GM18873 (cell line): ENCODE data around the gene HSD17B12.

ENCODE experiments used
- ATAC-seq: cut with Tn5 transposase; IDR thresholded peaks from one replicate; pipeline ENCODE4 v1.9.1; 2021; ENCODE audit warnings: mild to moderate bottlenecking, moderate library complexity, moderate number of reproducible peaks; ENCODE audit not compliant: unreplicated experiment, low FRiP score

The HSD17B12 gene

GRCh38 chr11:43797337-43797736, 116.8 kb downstream of the HSD17B12 start:
- ATAC-seq = no peak

GRCh38 chr11:43797866-43798265, 117.3 kb downstream of the HSD17B12 start:
- ATAC-seq = no peak

GRCh38 chr11:43802509-43802908, 122.0 kb downstream of the HSD17B12 start:
- no peak for ATAC-seq

GRCh38 chr11:43803766-43804165, 123.2 kb downstream of the HSD17B12 start:
- no peak for ATAC-seq

- no peak for ATAC-seq
These were observed 126.4 kb downstream of the HSD17B12 start for GRCh38 chr11:43806976-43807375.

- no peak for ATAC-seq
These were observed 130.5 kb downstream of the HSD17B12 start for GRCh38 chr11:43810929-43811596.

- ATAC-seq = no peak
These were observed 131.9 kb downstream of the HSD17B12 start for GRCh38 chr11:43812471-43812870.

GRCh38 chr11:43818220-43818619, 137.7 kb downstream of the HSD17B12 start:
- no peak for ATAC-seq

GRCh38 chr11:43819926-43820325, 139.4 kb downstream of the HSD17B12 start:
- ATAC-seq = no peak

- no peak for ATAC-seq
These were observed 142.8 kb downstream of the HSD17B12 start for GRCh38 chr11:43823316-43823715.

- no peak for ATAC-seq
These were observed 143.3 kb downstream of the HSD17B12 start for GRCh38 chr11:43823851-43824250.

GRCh38 chr11:43825217-43825816, 144.8 kb downstream of the HSD17B12 start:
- ATAC-seq = no peak

GRCh38 chr11:43830928-43831440, 150.4 kb downstream of the HSD17B12 start:
- no peak for ATAC-seq

GRCh38 chr11:43832536-43832935, 152.0 kb downstream of the HSD17B12 start:
- ATAC-seq = no peak

- no peak for ATAC-seq
These were observed 153.1 kb downstream of the HSD17B12 start for GRCh38 chr11:43833657-43834073.

GRCh38 chr11:43834286-43834685, 153.7 kb downstream of the HSD17B12 start:
- ATAC-seq = no peak

GRCh38 chr11:43835104-43835503, 154.6 kb downstream of the HSD17B12 start:
- ATAC-seq = no peak

GRCh38 chr11:43837879-43838278, 157.3 kb downstream of the HSD17B12 start:
- ATAC-seq = no peak

GRCh38 chr11:43842021-43842420, 161.5 kb downstream of the HSD17B12 start:
- no peak for ATAC-seq

GRCh38 chr11:43845816-43846215, 165.3 kb downstream of the HSD17B12 start:
- ATAC-seq = no peak

- ATAC-seq = no peak
These were observed 171.6 kb downstream of the HSD17B12 start for GRCh38 chr11:43852057-43852636.

- ATAC-seq = no peak
These were observed 173.2 kb downstream of the HSD17B12 start for GRCh38 chr11:43853781-43854180.
